GM06990 (cell line): ENCODE measurements around the gene GGTLC1.
A peak's percentile ranks its signal among the peaks of the same experiment; 100 is the strongest.
"Not testable (repeated sequence)": the region's sequence is repeated elsewhere in the genome, so short reads cannot be mapped to it uniquely, and the experiment has no call there.

Experiments used
- DNase-seq: peaks from one replicate; pipeline ENCODE4 v3.0.0-alpha.2; 2011; ENCODE audit not compliant: insufficient read length; ENCODE audit errors: extremely low read depth
- H3K27me3 ChIP-seq: replicated peaks from 2 replicates; pipeline ENCODE4 v1.6.0; 2011; ENCODE audit warnings: low read length; ENCODE audit not compliant: control insufficient read depth, insufficient read depth
- H3K36me3 ChIP-seq: 2 replicates; pipeline ENCODE4 v1.5.1; 2011; ENCODE audit warnings: low read length; ENCODE audit not compliant: control insufficient read depth, insufficient read depth
- H3K4me3 ChIP-seq: replicated peaks from 2 replicates; pipeline ENCODE4 v1.5.1; 2011; ENCODE audit warnings: low read depth, mild to moderate bottlenecking, control low read depth, low read length
- TF ChIP-seq, protein P1 (sequence below): IDR thresholded peaks from 2 replicates; pipeline ENCODE4 v1.5.1; 2011; ENCODE audit warnings: low read length, control low read depth, mild to moderate bottlenecking, inconsistent platforms; ENCODE audit not compliant: insufficient read depth, poor library complexity, severe bottlenecking

GGTLC1 gene

DNA sequence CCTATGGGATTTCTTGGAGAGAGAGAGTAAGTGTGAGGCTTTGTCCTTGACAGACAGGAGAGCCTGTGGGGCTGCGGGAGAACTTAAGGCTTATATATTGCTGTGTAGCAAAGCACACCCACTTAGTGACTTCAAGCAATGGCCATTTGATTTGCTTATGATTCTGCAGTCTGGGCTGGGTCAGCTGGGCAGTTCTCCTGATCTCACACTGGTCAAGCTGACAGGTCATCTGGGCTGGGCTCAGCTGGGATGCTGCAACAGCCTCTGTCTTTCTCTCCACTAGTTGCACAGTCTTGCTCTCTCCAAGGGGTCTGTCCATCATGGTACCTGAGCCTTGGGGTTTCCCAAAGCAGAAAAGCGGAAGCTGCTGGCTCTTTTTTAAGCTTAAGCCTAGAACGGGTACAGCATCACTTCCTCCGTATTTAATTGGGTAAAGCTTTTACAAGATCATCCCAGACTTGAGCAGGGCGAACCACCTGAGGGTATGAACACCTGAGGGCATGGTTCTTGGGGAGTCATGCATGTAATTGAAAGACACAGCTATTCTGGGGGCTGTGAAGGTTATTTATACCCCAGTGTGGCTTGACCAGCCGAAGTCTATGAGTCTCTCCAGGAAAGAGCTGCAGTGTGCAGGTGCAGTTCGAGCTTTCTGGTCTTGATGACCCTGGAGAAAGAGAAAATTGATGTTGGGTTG, 13.3 kb upstream of the GGTLC1 start:
- no peak overlapping the region for H3K4me3 ChIP-seq

DNA sequence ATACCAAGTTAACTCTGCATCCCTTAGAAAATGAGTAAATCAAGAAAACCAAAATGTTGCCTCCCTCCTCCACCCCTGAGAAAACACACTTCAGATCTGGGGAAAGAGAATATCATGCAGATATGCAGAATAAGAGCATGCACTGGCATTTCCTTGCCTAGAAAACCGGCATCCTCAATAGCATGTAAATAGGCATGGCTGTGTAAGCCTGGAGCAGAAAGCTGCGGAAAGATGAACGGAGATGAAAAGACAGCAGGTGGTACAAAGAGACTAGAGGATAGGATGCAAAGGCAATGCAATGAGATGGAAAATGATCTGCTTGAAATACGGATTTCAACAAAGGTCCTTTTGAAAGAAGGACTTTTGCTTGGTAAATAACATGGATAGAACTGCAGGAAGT, 10.3 kb upstream of the GGTLC1 start:
- TF ChIP-seq, protein P1, sequence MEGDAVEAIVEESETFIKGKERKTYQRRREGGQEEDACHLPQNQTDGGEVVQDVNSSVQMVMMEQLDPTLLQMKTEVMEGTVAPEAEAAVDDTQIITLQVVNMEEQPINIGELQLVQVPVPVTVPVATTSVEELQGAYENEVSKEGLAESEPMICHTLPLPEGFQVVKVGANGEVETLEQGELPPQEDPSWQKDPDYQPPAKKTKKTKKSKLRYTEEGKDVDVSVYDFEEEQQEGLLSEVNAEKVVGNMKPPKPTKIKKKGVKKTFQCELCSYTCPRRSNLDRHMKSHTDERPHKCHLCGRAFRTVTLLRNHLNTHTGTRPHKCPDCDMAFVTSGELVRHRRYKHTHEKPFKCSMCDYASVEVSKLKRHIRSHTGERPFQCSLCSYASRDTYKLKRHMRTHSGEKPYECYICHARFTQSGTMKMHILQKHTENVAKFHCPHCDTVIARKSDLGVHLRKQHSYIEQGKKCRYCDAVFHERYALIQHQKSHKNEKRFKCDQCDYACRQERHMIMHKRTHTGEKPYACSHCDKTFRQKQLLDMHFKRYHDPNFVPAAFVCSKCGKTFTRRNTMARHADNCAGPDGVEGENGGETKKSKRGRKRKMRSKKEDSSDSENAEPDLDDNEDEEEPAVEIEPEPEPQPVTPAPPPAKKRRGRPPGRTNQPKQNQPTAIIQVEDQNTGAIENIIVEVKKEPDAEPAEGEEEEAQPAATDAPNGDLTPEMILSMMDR = no peak
- H3K4me3 ChIP-seq = no peak overlapping the region
- no peak for DNase-seq
- H3K27me3 ChIP-seq = no peaks in the 10 kb centered on the region
- no peaks in the 10 kb centered on the region for H3K36me3 ChIP-seq

More for the DNA sequence above, 13.3 kb upstream of the GGTLC1 start:
- Histone ChIP-seq H3K36me3 (no peaks in the 10 kb centered on the region), H3K27me3 (0 out of 2 replicates have a peak, but pooled peaks cover 1% of the 10 kb centered on the region)
- TF ChIP-seq, protein P1 = no peak
- peak; percentile 18 for DNase-seq

DNA sequence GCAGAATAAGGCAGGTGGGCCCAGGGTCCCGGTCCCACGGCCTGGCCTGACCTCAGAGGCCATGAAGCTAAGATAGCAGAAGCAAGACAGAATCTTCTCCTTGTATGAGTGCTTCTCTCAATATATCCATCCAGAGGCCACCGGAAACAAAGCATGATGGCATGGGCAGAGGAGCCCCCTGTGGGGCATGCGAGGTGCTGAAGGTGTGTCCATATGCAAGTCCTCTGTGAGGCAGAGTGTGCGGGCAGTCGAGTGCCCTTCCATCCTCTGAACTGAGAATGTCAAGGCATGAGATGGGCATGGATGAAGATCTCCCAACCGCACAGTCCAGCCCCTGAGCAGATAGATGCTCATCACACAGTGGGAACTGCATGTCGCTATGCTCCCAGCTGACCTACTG, 9.8 kb upstream of the GGTLC1 start:
- TF ChIP-seq, protein P1 = no peak
- no peak overlapping the region for H3K4me3 ChIP-seq
- H3K27me3 ChIP-seq = no peaks in the 10 kb centered on the region
- DNase-seq = no peak
- no peaks in the 10 kb centered on the region for H3K36me3 ChIP-seq

DNA sequence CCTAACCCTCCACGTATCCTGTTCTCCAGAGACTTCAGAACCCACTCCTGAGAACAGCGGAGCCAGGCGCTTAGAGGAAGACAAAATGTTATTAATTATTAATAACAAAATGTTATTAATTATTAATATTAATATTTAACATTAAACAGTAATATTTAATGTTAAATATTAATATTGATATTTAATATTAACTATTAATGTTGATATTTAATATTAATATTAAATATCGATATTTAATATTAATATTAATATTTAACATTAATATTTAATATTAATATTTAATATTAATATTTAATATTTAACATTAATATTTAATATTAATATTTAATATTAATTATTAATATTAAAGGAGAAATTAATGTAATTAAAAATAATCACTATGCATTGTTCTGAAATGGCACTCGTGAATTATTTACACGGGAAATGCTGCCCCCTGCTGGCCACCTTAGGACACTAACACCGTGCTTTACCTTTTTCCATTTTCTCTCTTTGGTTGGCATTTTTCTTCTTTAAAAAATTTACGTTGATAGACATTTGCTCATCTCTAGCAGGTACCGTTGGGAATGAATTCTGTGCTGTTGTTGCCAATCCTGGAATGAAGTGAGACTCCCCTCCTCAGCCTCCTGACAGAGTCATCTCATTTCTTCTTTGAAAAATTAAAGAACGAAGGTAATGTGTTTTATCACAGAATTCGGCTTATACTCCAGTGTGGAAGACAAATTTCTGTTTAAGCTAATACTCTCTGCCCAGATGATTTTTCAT, 7.5 kb upstream of the GGTLC1 start:
- no peak for DNase-seq
- no peaks in the 10 kb centered on the region for H3K36me3 ChIP-seq
- H3K4me3 ChIP-seq = no peak overlapping the region
- H3K27me3 ChIP-seq = no peaks in the 10 kb centered on the region
- TF ChIP-seq, protein P1 = peak; percentile 65

DNA sequence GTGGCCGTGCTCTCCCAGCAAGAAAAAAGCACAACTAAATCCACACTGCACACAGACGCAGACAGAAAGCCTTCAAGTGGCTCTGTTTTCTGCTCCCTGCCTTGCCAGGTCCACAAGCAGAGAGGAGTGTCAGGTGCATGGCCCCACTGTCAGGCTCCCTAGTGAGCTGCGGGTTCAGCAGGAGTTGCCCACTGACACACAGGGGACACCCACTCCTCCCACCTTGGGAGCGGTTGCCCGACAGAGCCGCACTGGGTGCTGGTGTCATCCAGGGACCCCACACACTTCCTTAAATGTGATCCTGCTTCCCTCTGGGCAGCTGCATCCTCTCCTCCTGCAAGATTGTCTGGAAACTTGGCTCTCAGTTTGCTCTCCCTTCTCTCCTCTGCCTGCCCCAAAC, 6.7 kb upstream of the GGTLC1 start:
- not testable (repeated sequence) for H3K4me3 ChIP-seq, DNase-seq, H3K36me3 ChIP-seq, H3K27me3 ChIP-seq

DNA sequence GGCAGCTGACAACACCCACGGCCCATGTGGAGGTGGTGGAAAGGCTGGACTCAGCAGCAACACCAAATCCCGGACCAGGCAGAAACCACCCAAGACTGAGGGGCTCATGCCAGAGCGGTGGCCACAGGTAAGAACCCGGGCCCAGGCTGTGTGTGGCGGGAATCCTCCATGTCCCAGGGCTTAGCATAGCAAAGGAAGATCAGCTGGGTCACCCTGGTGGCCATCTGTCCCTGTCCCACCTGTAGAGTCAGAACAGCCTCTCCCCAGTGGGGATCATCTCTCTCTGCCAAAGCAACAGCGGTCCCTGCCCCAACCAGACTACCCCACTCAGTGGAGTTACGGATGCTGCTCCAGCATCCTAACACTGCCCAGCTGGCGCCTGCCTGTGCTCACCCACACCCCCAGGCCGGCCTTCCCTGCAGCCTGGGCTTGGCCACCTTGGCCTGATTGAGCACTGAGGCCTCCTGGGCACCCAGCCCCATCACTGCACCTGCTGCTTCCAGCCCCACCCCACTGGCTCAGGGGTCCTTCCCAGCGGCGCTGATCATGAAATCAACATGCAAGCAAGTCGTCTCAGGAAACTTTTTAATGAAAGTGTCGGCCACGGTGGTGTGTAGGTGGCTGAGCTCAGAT, 5.5 kb upstream of the GGTLC1 start:
- not testable (repeated sequence) for H3K36me3 ChIP-seq, H3K27me3 ChIP-seq, DNase-seq, H3K4me3 ChIP-seq

DNA sequence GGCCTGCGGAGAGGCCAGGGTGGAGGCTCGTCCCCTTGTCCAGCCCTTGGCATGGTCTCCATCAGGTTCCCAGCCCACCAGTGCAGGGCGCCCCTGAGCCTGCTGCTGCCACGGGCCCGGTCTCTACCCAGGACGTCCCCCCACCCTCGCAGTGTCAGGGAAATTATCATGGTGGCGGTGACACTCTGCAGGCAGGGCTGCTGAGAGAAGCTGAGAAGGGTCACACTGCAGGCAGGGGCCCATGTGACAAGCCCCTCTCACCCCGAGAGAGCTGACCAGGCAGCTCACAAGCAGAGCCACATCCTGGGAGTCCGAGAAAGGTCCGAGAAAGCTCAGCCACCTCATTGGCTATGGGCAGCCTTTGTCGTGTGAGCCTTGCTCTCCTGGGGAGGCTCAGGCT, 4.9 kb upstream of the GGTLC1 start:
- DNase-seq = not testable (repeated sequence)

DNA sequence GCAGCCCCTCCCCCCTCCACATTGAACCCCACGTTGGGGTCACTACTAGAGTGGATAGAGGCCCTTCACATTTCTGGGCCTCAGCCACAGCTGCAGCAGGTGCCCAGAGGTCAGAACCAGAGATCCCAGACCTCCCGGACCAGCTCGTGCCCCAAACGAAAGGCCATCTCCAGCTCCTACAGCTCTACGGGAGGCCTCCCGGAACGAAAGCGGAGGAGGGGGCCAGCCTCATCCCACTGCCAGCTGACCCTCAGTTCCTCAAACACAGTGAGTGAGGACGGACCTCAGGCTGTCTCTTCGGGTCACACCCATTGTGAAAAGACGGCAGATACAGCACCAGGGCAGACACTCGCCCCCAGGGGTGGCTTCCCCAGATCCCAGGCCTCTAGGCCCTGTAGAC, 1.7 kb upstream of the GGTLC1 start:
- H3K36me3 ChIP-seq, H3K27me3 ChIP-seq, DNase-seq, H3K4me3 ChIP-seq: not testable (repeated sequence)

More for the DNA sequence above, 4.9 kb upstream of the GGTLC1 start:
- not testable (repeated sequence) for H3K36me3 ChIP-seq, H3K4me3 ChIP-seq, H3K27me3 ChIP-seq

DNA sequence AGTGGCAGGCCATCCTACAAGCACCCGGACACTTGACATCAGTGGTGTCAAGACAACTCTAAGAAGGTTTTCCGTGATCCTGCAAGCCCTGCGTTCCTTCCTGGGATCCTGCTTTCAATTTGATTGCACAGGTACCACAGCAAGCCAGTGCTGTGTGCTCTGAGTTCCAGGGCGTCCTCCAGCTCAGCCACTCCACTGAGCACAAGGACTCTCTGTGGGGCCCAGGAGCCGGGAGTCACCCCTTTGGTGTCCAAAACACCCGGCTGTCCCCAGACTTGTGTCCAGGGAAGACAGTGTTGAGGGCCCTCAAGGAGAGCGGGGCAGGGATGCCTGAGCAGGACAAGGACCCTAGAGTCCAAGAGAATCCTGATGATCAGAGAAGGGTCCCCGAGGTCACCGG, 387 bp upstream of the GGTLC1 start:
- DNase-seq, H3K36me3 ChIP-seq, H3K4me3 ChIP-seq, H3K27me3 ChIP-seq: not testable (repeated sequence)

DNA sequence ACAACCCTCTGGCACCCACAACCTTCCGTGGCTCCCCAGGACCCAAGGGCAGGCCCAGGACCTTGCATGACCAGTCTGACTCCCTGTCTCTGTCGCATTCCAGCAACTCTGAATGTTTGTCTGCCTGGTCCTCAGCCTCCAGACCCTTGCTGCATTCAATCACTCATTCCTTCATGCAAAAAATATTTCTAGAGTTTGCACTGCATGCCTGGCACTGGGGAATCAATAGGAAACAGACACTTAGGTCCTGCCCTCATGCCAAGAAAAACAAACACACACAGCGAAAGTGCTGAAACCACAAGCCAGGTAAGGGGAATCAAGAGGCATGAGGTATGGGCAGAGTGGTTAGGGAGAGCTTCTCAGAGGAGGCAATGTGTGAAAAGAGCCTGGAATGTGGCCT, 1.9 kb downstream of the GGTLC1 start:
- H3K4me3 ChIP-seq, H3K27me3 ChIP-seq, DNase-seq, H3K36me3 ChIP-seq: not testable (repeated sequence)
